ENCODE results near the gene MGME1. TPM values are rescaled to one million over a fixed set of nuclear protein-coding genes. Genes with fewer than 3 reads are reported as not detected.
A peak's percentile ranks its signal among the peaks of the same experiment; 100 is the strongest.

The MGME1 gene
- total and polyA plus RNA-seq, 2 of the 13 experiments (the other 11 are each of a cell fraction or from before 2014, with no cell fraction given): 36.7 to 66.6 TPM

- TF ChIP-seq HNF1B (CRISPR knock-in tag; IDR thresholded peaks at IDR 0.05) (peak; percentile 35; the same call in 1 of the 2 replicates), DZIP1 (CRISPR knock-in tag; IDR thresholded peaks at IDR 0.05) (no peak), KDM4B (CRISPR knock-in tag; IDR thresholded peaks at IDR 0.05) (no peak), ZFP62 (CRISPR knock-in tag; IDR thresholded peaks at IDR 0.05) (no peak), ZNF513 (CRISPR knock-in tag; conservative IDR thresholded peaks at IDR 0.05) (no peak), SRY (CRISPR knock-in tag; IDR thresholded peaks at IDR 0.05) (no peak), THYN1 (CRISPR knock-in tag; IDR thresholded peaks at IDR 0.05; ENCODE audit: borderline replicate concordance, low read depth) (no peak), TBX2 (CRISPR knock-in tag; IDR thresholded peaks at IDR 0.05; ENCODE audit: borderline replicate concordance) (no peak), ZNF512 (CRISPR knock-in tag; IDR thresholded peaks at IDR 0.05) (no peak), ZNF569 (CRISPR knock-in tag; IDR thresholded peaks at IDR 0.05; ENCODE audit: borderline replicate concordance) (no peak), ZFX (CRISPR knock-in tag; IDR thresholded peaks at IDR 0.05; ENCODE audit: low read depth) (0 out of 2 replicates have a peak, but pooled peaks have one; percentile 15), ZSCAN25 (CRISPR knock-in tag; IDR thresholded peaks at IDR 0.05) (peak; percentile 98), ZNF292 (CRISPR knock-in tag; IDR thresholded peaks at IDR 0.05; ENCODE audit: borderline replicate concordance, low read depth) (no peak), ARID5B (CRISPR knock-in tag; IDR thresholded peaks at IDR 0.05) (no peak), KLF16 (CRISPR knock-in tag; IDR thresholded peaks at IDR 0.05) (no peak), MBD4 (IDR thresholded peaks at IDR 0.05; ENCODE audit: borderline replicate concordance, low read length) (no peak), ZNF780A (CRISPR knock-in tag; IDR thresholded peaks at IDR 0.05) (no peak), NFYC (CRISPR knock-in tag; IDR thresholded peaks at IDR 0.05) (no peak), KLF9 (CRISPR knock-in tag; IDR thresholded peaks at IDR 0.05; ENCODE audit: low read depth) (no peak), SSRP1 (CRISPR knock-in tag; IDR thresholded peaks at IDR 0.05) (no peak)
Observed at GRCh38 chr20:18005990-18006364, 37.2 kb downstream of the MGME1 start (continued).

All from HepG2 (cell line).